ENCODE measurements around the gene SYNDIG1. TPM values are rescaled to one million over a fixed set of nuclear protein-coding genes. Genes with fewer than 3 reads are reported as not detected.

SYNDIG1 gene
- total RNA-seq, 1 experiment from 2014 or later: 0.11 TPM

DNA sequence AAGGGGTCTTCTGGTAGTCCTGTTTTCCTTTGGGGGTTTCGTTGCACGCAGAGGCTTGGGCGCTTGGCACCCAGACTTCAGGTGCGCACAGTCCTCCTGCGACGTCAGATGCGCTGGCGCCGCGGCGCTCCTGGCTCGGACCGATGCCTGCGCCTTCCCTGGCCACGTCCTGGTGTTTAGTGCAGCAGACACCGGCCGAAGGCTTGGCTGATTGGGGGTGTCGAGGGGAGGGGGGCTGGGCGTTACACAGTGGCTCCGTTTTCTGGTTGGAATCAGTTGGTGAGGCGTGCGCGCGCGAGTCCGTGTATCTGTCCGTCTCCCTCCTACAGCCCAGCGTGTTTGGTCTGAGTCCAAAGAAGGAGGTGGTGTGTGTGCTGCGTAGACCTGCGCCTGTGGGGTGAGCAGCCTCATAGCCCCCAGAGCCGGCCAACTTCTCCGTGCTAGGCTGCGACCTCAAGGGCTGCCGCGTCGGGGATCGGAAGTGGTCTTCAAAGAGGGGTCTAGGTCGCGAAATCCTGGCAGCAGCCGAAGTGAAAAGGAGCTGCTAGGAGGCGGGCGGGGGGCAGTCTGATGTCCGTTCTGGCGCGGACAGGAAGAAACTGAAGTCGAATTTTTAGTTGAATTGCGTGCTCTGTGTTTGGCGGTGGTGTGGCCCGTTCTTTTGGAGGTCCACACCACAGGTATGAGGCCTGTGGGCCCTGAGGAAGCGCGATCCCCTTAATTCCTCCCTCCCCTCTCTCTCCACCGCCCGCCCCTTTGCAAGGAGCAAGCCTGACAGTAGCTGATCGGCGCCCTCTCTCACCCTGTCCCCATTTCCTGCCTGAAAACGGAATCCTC is 1.5 kb downstream of the SYNDIG1 start:
- no peak for DNase-seq (ENCODE audit: low read depth)

DNA sequence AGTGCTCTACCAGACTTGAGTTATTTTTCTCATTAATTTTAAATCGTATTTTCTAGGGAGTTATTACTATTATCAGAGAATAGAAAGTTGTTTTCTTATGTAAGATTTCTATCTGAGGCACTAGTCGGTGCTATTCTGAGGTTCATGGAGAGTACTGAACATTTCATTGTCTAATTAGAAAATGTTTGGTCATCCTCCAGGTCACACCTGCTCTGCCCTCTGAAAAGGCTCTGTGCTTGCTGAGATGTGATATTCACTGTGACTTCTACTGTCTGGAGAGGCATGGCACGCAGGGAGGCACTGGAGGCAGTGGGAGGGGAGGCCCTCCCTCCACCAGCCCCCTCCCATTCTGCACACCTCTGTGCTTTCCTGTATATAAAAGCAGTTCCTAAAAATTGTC is 3.0 kb downstream of the SYNDIG1 start:
- DNase-seq (ENCODE audit: low read depth): no peak

DNA sequence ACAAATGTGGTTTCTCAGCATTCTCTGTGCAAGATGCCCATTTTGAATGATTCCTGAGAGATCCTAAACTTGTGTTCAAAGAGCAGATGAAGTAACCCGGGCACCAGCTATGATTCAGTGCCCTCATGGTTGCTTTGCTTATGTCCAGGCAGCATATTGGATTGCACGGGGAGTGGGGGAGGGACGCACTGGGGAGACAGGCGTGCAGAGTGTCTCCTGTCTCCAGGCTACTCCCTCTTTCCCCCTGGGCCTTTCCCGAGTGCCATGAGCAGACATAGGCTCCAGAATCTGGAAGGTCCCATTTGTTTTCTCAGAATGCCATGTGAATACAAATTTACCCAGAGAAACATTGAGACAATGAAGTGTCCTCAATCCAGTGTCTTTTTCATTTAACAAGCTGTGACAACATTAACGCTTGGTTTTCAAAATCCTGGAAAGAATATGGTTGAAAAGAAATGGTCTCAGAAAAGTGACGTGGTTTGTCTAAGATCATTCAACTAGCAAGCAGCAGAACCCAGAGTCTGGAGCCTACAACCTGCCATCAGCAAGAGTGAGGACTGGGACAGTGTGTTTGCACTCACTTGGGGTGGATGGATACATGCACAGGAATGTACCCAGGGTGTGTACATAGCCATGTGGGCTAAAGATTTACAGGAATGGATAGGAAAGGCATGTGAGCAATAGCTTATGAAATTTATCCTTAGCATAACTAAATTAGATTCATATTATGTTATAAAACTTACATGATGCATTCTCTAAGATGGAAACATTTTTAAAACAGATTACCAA is 4.2 kb downstream of the SYNDIG1 start:
- no peak for DNase-seq (ENCODE audit: low read depth)

DNA sequence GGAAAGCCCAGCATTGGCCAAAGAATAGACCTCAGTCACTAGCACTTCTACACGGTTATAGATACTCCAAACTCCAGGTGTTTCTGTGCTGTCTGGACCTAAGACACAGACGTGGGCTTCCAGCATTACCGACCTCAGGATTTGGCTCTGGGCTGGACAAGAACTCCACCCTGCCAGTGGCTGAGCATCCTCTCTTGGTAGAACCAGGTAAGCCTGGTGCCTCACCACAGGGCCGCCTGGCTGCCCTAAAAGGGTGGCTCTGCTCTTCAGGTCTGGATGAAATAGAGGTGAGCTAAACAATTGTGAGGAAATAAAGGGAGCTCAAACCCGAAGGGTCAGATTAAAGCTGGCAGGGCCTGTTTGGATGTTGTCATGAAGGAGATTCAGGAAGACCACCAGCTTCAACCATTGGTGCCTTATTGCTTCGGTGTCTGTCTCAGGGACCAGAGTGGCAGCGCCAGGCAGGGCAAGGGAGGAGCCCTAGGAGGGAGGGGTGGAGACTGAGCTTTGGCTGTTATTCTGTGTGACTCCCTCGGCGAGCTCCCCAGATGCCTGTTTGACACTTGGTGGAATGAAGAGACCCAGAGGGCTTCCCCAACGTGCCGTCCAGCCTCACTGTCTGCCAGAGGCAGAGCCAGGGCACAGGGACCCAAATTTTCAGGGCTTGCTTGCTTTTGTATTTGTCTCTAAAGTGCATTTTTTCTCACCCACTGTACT is 8.6 kb downstream of the SYNDIG1 start:
- no peak for DNase-seq (ENCODE audit: low read depth)

DNA sequence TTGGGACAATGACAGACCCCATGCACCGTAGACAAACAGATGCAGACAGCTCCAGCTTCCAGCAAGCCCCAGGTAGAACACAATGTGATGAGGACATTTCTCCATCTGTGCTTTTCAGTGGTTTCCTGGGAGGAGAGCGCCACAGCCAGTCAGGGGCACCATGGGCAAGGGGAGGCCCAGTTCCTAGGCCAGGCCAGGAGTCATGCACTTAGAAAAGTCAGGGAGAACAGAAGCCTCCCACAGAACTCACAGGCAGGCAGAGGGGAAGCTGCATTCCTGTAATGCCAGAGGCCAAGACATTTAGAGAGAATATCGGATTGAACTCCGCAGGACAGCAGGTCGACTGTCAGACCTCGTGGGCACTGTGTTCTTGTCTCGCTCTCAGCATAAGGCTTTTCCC is 9.2 kb downstream of the SYNDIG1 start:
- DNase-seq (ENCODE audit: low read depth): no peak

DNA sequence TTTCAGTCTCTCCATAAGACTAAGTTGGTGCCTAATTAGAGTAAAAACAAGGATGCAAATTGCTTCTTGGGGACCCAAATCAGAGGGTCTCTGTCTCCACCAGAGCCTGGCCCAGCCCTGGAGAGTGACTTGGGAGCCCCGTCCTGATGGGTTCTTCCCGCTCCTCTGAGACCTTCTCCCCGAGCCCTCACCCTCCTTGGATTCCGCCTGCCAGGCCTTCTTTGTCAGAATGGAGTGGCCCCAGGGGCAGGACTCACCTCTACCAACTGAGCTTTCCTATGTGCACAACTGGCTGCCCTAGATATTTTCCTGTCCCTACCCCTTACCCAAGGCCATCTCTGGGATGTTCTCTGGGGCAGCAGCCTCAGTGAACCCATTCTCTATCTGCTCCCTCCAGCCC is 9.7 kb downstream of the SYNDIG1 start:
- DNase-seq (ENCODE audit: low read depth): no peak

DNA sequence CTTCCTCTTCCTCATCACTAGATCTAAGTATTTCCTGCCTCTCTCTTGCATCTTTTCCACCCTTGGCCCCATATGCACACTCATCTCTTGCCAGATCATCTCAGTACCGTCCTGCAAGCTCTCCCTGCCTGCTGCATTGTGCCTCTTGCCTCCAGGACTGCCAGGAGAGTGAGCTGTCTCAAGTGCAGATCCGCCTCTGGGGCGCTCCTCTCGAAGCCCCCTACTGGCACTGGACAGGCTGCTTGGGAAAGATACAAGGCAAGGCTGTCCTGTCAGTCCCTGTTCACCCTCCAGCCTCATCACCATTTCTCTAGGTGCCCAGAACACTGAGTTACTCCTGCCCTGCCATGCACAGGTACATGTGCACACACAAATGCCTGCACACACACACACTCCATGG is 10.2 kb downstream of the SYNDIG1 start:
- DNase-seq (ENCODE audit: low read depth): no peak

DNA sequence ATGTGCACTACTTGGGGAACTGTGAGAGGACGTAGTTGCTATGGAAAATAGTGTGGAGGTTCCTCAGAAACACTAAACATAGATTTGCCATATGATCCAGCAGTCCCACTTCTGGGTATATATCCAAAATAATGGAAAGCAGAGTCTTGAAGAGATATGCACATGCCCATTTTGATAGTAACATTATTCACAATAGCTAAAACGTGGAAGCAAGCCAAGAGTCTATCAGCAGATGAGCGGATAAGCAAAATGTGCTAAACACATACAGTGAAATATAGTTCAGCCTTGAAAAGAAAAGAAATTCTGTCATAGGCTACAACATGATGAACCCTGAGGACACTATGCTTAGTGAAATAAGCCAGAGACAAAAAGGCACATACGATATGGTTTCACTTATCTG is 11.1 kb downstream of the SYNDIG1 start:
- no peak for DNase-seq (ENCODE audit: low read depth)

DNA sequence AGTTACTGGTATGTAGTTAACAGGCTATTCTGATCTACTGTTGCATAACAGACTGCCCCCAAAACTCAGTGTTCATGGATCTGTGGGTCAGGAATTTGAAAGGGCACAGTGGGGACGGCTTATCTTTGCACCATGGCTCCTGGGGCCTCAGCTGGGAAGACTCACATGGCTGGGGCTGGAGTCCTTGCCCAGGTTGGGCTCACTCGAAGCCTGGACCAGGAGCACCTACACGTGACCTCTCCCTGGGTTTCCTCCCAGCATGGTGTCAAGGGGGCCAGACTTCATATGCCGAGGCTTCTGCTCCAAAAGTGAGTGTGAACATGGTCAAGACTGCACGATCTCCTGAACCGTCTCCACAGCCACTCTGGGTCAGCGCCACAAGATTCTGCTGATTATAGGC is 11.7 kb downstream of the SYNDIG1 start:
- DNase-seq (ENCODE audit: low read depth): no peak

DNA sequence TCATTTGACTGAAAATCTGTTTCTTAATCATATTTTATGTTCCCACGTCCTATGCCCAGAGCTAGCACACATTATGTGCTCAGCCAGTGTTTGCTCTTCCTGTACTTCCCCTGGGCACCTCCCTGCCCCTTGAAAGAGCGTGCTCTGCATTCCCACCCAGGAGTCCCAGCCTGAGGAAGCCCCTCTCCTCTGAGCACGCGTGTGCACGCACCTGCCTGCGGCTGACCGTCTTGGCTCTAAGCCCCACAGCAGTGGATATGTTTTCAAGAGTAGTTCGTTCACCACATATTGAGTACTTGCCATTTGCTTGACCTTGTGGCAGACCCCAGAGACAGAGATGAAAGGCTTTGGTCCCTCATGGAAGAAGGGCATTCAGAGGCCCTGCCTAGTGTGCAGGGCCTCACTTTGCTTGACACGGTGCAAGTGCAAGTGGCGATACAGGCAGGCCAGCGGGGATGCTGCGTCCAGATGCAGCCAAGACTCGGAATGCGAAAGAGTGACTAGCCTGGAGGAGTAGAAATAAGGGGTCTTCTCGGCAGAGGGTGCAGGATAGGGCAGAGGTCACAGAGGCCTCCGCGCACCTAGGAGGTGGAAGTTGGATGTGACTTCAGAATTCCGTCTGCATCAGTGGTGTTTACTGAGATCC is 14.1 kb downstream of the SYNDIG1 start:
- DNase-seq (ENCODE audit: low read depth): no peak

DNA sequence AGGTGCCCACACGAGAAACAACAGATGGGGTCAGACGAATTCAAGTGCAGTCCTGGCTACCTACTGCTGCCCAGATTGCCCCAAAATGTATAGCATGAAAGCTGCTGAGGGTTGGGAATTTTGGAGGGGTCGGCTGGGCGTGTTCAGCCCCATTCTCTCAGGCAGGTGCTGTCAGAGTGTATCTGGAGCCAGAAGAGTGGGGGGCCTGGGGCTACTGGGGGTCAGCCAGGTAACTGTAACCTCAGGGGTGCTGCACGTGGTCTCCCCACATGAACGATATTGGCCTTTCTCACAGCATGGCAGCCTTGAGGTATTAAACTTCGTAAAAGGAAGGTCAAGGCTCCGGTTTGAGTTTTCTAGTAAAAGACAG is 14.6 kb downstream of the SYNDIG1 start:
- no peak for DNase-seq (ENCODE audit: low read depth)

DNA sequence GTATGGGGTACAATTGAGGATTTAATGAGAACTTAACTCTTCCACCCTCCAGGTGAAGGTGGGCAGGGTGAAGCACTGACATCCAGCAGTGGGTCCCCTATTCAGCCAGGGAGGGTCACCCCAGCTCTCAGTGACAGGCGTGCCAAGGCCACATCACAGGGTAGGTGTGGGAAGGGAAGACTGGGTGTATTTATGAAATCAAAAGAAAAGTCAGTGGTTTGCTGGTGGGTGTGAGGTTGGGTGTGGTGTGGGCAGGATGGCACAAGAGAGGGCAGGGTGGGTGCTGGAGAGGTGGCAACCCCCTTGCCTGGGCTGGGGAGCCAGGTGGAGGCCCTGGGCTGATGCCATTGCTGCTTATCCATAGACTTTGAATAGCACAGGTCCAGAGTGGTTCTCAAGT is 16.6 kb downstream of the SYNDIG1 start:
- DNase-seq (ENCODE audit: low read depth): no peak

DNA sequence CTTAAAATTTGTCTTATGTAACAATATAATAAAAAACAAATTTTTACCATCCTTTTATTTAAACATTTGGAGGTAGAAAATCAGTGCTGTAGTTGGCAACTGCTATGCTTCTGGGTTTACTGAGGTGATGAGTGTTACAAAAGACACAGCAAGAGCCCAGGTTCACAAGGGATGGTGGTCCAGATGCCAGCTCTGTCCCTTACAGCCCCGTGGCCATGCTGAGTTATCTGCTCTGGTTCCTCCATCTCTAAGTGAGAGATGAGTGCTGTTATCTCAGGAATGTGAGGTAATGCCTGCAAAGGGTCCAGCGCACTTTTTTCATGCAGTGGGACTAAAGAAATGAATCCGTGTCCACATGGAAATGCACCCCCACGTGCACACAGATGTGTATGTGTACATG is 17.8 kb downstream of the SYNDIG1 start:
- DNase-seq (ENCODE audit: low read depth): no peak

DNA sequence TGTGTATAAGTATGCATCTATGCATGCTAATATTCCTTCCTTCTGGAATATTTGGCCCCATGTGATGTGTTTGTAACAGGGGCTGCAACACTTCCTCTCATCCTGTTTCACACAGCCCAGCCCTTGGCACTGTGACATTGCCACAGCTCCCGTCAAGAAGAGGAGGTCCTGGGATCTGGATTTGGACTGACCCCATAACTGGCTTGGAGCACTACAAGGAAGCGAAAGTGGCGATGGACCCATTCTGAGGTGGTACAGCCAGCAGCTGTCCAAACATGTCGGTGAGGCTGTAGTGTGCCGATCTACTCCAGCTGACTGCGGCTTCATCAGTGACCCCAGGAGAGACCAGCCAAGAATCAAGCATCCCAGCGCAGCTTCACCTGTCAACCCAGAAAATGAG is 18.2 kb downstream of the SYNDIG1 start:
- DNase-seq (ENCODE audit: low read depth): no peak

DNA sequence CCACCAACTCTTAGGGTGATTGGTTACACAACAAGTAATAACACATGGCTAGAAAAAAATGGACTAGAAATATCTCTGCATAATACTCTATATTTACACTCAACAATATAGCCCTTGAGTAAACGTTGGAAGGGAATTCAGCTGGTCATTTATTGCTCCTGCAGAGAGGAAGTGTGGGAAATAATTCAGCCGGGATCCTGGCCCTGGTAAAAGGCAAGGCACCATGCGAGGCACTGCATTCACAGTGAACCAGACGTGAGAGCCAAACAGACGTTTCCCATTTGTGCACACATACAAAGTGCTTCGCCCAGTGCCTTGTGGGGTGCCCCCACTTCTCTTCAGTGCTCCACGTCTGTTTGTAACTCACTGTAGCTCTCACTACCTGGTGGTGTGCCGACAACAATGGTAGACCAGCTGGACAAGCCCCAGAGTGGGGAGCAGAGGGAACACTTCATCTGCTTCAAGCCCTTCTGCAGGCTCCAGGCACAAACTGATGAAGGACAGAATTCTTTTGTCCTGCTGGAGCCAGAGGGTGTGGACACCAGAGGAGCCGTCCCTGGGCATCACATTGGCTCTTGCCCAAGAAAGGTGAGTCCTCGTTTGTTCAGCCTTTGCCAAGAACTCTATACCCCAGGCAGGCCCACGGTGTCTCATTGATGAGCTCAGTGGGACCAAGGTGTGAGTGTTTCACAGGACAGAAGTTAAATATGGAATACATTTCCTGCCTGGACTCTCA is 18.8 kb downstream of the SYNDIG1 start:
- DNase-seq (ENCODE audit: low read depth): no peak

DNA sequence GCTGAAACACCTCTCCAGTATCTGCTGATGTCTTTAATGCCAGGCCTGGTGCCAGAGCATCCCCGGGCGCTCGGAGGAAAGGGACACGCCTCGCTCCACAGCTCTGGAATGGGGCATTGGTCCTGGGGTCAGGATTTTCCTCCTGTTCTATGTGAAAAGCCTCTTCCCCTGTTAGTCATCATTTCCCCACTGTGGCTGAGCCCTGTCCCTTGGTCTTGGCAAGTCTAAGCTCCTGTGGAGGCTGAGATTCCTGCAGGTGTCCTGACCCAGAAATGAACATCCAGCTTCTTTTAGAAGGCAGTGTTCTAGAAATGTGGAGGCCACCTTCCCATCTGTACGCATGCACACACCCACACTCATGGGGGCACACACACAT is 19.4 kb downstream of the SYNDIG1 start:
- DNase-seq (ENCODE audit: low read depth): no peak

DNA sequence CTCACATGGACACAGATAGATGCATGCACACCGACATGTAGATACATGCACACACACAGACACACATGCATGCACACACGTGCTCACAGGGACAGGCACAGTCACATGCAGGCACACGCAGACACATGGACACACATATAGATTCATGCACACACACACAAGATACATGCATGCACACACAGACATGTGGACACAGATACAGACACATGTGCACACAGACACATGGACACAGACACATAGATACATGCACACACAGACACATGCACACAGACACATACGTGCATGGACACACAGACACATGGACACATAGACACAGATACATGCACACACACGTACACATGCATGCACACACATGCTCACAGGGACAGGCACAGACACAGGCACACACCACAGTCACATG is 19.8 kb downstream of the SYNDIG1 start:
- no peak for DNase-seq (ENCODE audit: low read depth)

DNA sequence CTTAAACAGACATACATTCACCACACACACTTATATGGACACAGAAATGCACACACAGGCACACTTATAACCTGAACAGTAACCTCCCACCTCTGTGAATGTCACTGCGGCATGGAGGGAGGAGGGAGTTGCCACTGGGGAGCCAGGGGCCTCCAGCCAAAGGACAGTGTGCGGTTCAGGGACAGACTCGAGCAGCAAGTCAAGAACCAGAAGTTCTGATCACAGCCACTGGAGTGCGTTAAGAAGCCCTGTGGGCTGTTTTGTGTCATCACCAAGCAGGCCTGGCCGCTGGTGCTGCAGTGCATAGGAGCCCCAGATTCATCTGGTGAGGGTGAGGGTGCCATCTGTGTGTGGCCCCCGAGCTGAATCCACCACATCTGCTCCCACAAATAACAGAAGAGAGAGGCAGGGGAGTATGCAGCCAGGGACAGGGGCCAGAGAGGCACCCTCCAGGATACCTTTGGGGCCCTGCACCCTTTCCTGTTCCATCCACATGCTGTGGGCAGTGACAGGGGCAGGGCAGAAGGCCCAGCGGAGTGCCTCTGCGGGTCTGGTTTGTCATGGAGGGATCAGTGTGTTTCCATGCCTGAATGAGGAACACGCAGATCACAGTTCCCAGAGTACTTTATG is 20.3 kb downstream of the SYNDIG1 start:
- no peak for DNase-seq (ENCODE audit: low read depth)

DNA sequence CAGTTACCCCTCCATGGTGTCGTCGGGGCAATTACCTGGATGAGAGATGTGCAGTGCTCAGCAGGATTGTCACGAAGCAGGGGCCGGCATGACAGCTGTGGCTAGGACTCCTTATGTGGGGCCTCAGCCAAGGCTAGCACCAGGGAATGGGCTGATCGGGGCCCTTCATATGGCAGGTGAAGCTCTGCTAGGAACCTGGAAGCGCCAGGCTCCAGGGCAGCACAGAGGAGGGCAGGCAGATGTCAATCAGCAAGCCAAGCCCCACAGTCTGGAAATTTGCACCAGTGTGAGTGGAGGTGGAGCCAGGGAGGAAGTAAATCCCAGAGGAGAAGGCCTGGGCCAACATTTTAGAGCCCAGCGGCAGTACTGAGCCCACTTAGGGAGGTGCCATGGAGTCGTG is 21.2 kb downstream of the SYNDIG1 start:
- DNase-seq (ENCODE audit: low read depth): no peak

DNA sequence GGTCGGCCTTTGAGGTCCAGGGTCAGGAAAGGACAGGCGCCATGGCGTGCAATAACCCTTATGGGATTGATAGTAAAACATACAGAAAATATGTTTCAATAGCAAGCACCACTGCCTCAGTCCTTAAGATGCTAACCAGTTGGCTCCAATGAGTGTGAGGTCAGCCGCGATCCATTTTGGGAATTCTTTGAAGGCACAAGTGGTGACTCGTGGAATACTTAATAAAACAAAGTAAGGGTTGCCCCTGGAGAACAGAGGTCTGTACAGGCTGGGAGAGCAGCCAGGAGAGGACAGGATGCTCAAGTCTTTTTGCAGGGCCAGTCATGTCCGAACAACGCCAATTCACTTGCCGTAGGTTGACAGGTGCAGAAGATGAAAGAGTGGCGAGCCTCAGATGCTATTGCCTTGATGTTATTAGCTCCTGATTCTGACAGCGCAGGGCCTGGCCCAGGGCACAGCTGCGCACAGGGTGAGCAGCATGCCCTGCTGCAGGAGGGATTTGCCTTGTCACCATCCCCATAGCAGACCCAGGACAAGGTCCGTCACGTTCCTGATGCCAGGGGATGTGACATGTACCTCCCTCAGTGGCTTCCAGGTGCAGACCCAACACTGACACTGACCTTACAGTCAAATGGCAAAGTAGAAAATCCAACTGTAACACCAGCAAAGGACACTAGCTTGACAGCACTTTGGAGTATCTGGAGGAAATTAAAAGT is 21.8 kb downstream of the SYNDIG1 start:
- no peak for DNase-seq (ENCODE audit: low read depth)

Measured in LHCN-M2 (cell line).